GM04504 (cell line): ENCODE results near the gene ATG2A.

Source experiments
- DNase-seq: peaks from one replicate; pipeline ENCODE4 v3.0.0-alpha.2; 2012; ENCODE audit warnings: low read depth

ATG2A gene

GRCh38 chr11:64923944-64924909, 7.2 kb upstream of the ATG2A start, which contains the start of gene PPP2R5B:
Gene PPP2R5B, plus strand, starts transcription at chr11:64924689. Its CDS starts 1,046 bp downstream, at chr11:64925735.
- DNase-seq, result peak; percentile 82

GRCh38 chr11:64923151-64923661, 6.2 kb upstream of the ATG2A start:
- no peak for DNase-seq

GRCh38 chr11:64921384-64921783, 4.4 kb upstream of the ATG2A start:
- no peak for DNase-seq

- DNase-seq, result no peak
Observed at GRCh38 chr11:64920124-64920523, 3.1 kb upstream of the ATG2A start.

GRCh38 chr11:64919627-64920026, 2.6 kb upstream of the ATG2A start:
- no peak for DNase-seq

GRCh38 chr11:64918017-64918416, 1.0 kb upstream of the ATG2A start:
- no peak for DNase-seq

GRCh38 chr11:64917663-64917995, 620 bp upstream of the ATG2A start:
- no peak for DNase-seq

- no peak for DNase-seq
Observed at GRCh38 chr11:64916040-64916774, 802 bp downstream of the ATG2A start.

GRCh38 chr11:64915376-64915887, 1.6 kb downstream of the ATG2A start:
- DNase-seq, result no peak

- DNase-seq, result no peak
Observed at GRCh38 chr11:64914123-64914522, 2.9 kb downstream of the ATG2A start.

GRCh38 chr11:64913171-64913727, 3.8 kb downstream of the ATG2A start:
- DNase-seq, result no peak

GRCh38 chr11:64911689-64912088, 5.3 kb downstream of the ATG2A start:
- no peak for DNase-seq

- DNase-seq, result no peak
Observed at GRCh38 chr11:64911142-64911541, 5.9 kb downstream of the ATG2A start.

- DNase-seq, result no peak
Observed at GRCh38 chr11:64910451-64911093, 6.4 kb downstream of the ATG2A start.

GRCh38 chr11:64909653-64910343, 7.2 kb downstream of the ATG2A start:
- DNase-seq, result no peak

- no peak for DNase-seq
Observed at GRCh38 chr11:64908766-64909165, 8.2 kb downstream of the ATG2A start.

GRCh38 chr11:64906314-64906635, 10.7 kb downstream of the ATG2A start:
- no peak for DNase-seq

GRCh38 chr11:64905516-64906313, 11.3 kb downstream of the ATG2A start:
- DNase-seq, result no peak

- DNase-seq, result no peak
Observed at GRCh38 chr11:64903291-64903833, 13.6 kb downstream of the ATG2A start.
